ENCODE data around the gene PHLDB2. TPM values are rescaled to one million over a fixed set of nuclear protein-coding genes. Genes with fewer than 3 reads are reported as not detected.

The PHLDB2 gene
- total and polyA plus RNA-seq, 10 of the 15 experiments (the other 5 are each of a cell fraction or from before 2014, with no cell fraction given), result 0.03 to 0.67 (median 0.40) TPM

- DNase-seq (ENCODE audit: low read depth, low spot score) (no peak), ATAC-seq (no peak), FAIRE-seq (no peak)
- RAD21 ChIA-PET (ENCODE audit: unreplicated experiment), result interaction anchor here (1.3 kb wide), 1 partner anchor 49 kb away, joined by 3 read pairs; no protein-coding TSS in a partner anchor
- no peaks in the 10 kb centered on the region for H4K20me1 ChIP-seq (ENCODE audit: control insufficient read depth, insufficient read depth)
- H3K36me3 ChIP-seq (ENCODE audit: control insufficient read depth in 2 of 2, insufficient read depth in 2 of 2, low read length in 1 of 2), result no peaks in the 10 kb centered on the region
- no peak for TF ChIP-seq SMAD5 (IDR thresholded peaks at IDR 0.05; ENCODE audit: low read depth)
- no peak for TF ChIP-seq SIN3A (IDR thresholded peaks at IDR 0.05; ENCODE audit: low read depth, low read length)
- TF ChIP-seq RCOR1 (conservative IDR thresholded peaks at IDR 0.05; ENCODE audit: low read depth, low read length), result no peak
- no peak for TF ChIP-seq RAD21 (IDR thresholded peaks at IDR 0.05; ENCODE audit: insufficient read depth, low read depth, low read length)
- TF ChIP-seq DPF2 (IDR thresholded peaks at IDR 0.05), result no peak
- TF ChIP-seq, protein P1, sequence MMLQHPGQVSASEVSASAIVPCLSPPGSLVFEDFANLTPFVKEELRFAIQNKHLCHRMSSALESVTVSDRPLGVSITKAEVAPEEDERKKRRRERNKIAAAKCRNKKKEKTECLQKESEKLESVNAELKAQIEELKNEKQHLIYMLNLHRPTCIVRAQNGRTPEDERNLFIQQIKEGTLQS (IDR thresholded peaks at IDR 0.05; ENCODE audit: borderline replicate concordance, extremely low read depth, low read depth, low read length), result no peak
- TF ChIP-seq SIX5 (IDR thresholded peaks at IDR 0.05; ENCODE audit: low read depth, low read length, severe bottlenecking), result no peak
- TF ChIP-seq, protein P2, sequence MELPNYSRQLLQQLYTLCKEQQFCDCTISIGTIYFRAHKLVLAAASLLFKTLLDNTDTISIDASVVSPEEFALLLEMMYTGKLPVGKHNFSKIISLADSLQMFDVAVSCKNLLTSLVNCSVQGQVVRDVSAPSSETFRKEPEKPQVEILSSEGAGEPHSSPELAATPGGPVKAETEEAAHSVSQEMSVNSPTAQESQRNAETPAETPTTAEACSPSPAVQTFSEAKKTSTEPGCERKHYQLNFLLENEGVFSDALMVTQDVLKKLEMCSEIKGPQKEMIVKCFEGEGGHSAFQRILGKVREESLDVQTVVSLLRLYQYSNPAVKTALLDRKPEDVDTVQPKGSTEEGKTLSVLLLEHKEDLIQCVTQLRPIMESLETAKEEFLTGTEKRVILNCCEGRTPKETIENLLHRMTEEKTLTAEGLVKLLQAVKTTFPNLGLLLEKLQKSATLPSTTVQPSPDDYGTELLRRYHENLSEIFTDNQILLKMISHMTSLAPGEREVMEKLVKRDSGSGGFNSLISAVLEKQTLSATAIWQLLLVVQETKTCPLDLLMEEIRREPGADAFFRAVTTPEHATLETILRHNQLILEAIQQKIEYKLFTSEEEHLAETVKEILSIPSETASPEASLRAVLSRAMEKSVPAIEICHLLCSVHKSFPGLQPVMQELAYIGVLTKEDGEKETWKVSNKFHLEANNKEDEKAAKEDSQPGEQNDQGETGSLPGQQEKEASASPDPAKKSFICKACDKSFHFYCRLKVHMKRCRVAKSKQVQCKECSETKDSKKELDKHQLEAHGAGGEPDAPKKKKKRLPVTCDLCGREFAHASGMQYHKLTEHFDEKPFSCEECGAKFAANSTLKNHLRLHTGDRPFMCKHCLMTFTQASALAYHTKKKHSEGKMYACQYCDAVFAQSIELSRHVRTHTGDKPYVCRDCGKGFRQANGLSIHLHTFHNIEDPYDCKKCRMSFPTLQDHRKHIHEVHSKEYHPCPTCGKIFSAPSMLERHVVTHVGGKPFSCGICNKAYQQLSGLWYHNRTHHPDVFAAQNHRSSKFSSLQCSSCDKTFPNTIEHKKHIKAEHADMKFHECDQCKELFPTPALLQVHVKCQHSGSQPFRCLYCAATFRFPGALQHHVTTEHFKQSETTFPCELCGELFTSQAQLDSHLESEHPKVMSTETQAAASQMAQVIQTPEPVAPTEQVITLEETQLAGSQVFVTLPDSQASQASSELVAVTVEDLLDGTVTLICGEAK (IDR thresholded peaks at IDR 0.05; ENCODE audit: borderline replicate concordance), result no peak
- TF ChIP-seq RBBP5 (conservative IDR thresholded peaks at IDR 0.05), result no peak
- intact Hi-C loops (cut with micrococcal nuclease; ENCODE audit: unreplicated experiment) (no loop called here), in situ Hi-C loops (cut with MboI) (no loop called here)
- BruUV-seq (replicated peaks), result no TSS peak
- no peak overlapping the region for H3K27ac ChIP-seq (ENCODE audit: control insufficient read depth, insufficient read depth)
- no peak overlapping the region for H3K9ac ChIP-seq (ENCODE audit: control insufficient read depth, insufficient read depth, low read length)
- H3K4me2 ChIP-seq (ENCODE audit: control insufficient read depth, insufficient read depth), result no peak overlapping the region
- no peaks in the 10 kb centered on the region for H3K79me2 ChIP-seq (ENCODE audit: control insufficient read depth, insufficient read depth, low read length)
- SMC1A ChIA-PET (ENCODE audit: uncharacterized antibody, unreplicated experiment), result interaction anchor here (0.9 to 2.5 kb wide), 7 partner anchors 8 to 197 kb away, joined by 3 to 10 read pairs (median 5); no protein-coding TSS in a partner anchor
- H3K4me3 ChIP-seq, result no peak overlapping the region
- CTCF ChIA-PET, result interaction anchor here (1.2 to 1.7 kb wide), 3 partner anchors 14 to 196 kb away, joined by 3 to 5 read pairs (median 4); no protein-coding TSS in a partner anchor
- 41% methylated on average over 8 of the region's 8 CpGs for WGBS (ENCODE audit: insufficient coverage, insufficient replicate concordance, low lambda C conversion rate, missing lambda C conversion rate)
- POLR2A ChIA-PET, result no interaction called here
- H2AFZ ChIP-seq (ENCODE audit: control insufficient read depth, low read depth, low read length), result no peak overlapping the region
- no peaks in the 10 kb centered on the region for H3K27me3 ChIP-seq (replicated peaks in 1 of 2; ENCODE audit: control insufficient read depth in 2 of 2, insufficient read depth in 2 of 2, low read length in 1 of 2)
- H3K9me3 ChIP-seq (replicated peaks; ENCODE audit: control insufficient read depth, insufficient read depth, low read length), result no peaks in the 10 kb centered on the region
- H3K4me1 ChIP-seq (ENCODE audit: control insufficient read depth, insufficient read depth, low read length), result no peaks in the 10 kb centered on the region
These were observed 54.2 kb downstream of the PHLDB2 start for GRCh38 chr3:111913163-111913763.
